KMS-11 (cell line): ENCODE results near the gene OR2H2.

ENCODE experiments used
- H2AFZ ChIP-seq: fragments of 200-600 bp; sonication (generic); 2 replicates; pipeline ENCODE4 v1.6.1; 2016; ENCODE audit warnings: antibody characterized with exemption, mixed run types, low read depth
- H3K27ac ChIP-seq: fragments of 200-600 bp; sonication (generic); 2 replicates; pipeline ENCODE4 v1.6.1; 2016; ENCODE audit warnings: mild to moderate bottlenecking, mixed run types
- H3K27me3 ChIP-seq: fragments of 200-600 bp; sonication (generic); 2 replicates; pipeline ENCODE4 v1.6.1; 2017; ENCODE audit warnings: mild to moderate bottlenecking, low read depth, mixed run types, moderate library complexity; ENCODE audit not compliant: insufficient read depth
- H3K36me3 ChIP-seq: fragments of 200-600 bp; sonication (generic); 2 replicates; pipeline ENCODE4 v1.6.1; 2017; ENCODE audit warnings: mild to moderate bottlenecking, mixed run types; ENCODE audit not compliant: insufficient read depth
- H3K4me1 ChIP-seq: fragments of 200-600 bp; sonication (generic); 2 replicates; pipeline ENCODE4 v1.6.1; 2016; ENCODE audit warnings: mild to moderate bottlenecking, low read depth, mixed run types; ENCODE audit not compliant: poor library complexity, severe bottlenecking
- H3K4me2 ChIP-seq: fragments of 200-600 bp; sonication (generic); 2 replicates; pipeline ENCODE4 v1.7.0; 2016; ENCODE audit warnings: mild to moderate bottlenecking, mixed run types
- H3K4me3 ChIP-seq: fragments of 200-600 bp; sonication (generic); IDR thresholded peaks from 2 replicates; pipeline ENCODE4 v1.6.1; 2017; ENCODE audit warnings: low read depth, low read length, mixed read lengths; ENCODE audit not compliant: insufficient read depth
- H3K79me2 ChIP-seq: fragments of 200-600 bp; sonication (generic); 2 replicates; pipeline ENCODE4 v1.6.1; 2016; ENCODE audit warnings: low read depth, mixed run types; ENCODE audit not compliant: insufficient read depth
- H3K9ac ChIP-seq: fragments of 200-600 bp; sonication (generic); 2 replicates; pipeline ENCODE4 v1.6.1; 2016; ENCODE audit warnings: mild to moderate bottlenecking, mixed run types
- H4K20me1 ChIP-seq: fragments of 200-600 bp; sonication (generic); 2 replicates; pipeline ENCODE4 v1.6.1; 2016; ENCODE audit warnings: mild to moderate bottlenecking, mixed run types; ENCODE audit not compliant: insufficient read depth
- CTCF ChIP-seq: fragments of 200-600 bp; sonication (generic); conservative IDR thresholded peaks from 2 replicates; pipeline ENCODE4 v1.6.1; 2017; ENCODE audit warnings: low read depth, mild to moderate bottlenecking, antibody characterized with exemption, low read length, moderate library complexity, mixed read lengths

OR2H2 gene

GRCh38 chr6:29620630-29621029 lies 35.7 kb downstream of the OR2H2 start:
- H3K79me2 ChIP-seq: no peaks in the 10 kb centered on the region
- no peaks in the 10 kb centered on the region for H3K36me3 ChIP-seq
- no peak overlapping the region for H3K4me3 ChIP-seq
- H3K27me3 ChIP-seq: no peaks in the 10 kb centered on the region
- no peak overlapping the region for H3K4me2 ChIP-seq
- H3K27ac ChIP-seq: no peak overlapping the region
- no peak overlapping the region for H2AFZ ChIP-seq
- TF ChIP-seq CTCF: no peak
- no peaks in the 10 kb centered on the region for H4K20me1 ChIP-seq
- H3K4me1 ChIP-seq: no peaks in the 10 kb centered on the region
- no peak overlapping the region for H3K9ac ChIP-seq

- H3K27ac ChIP-seq: no peak overlapping the region
- no peak overlapping the region for H2AFZ ChIP-seq
- H3K4me2 ChIP-seq: no peak overlapping the region
- no peaks in the 10 kb centered on the region for H4K20me1 ChIP-seq
- H3K4me3 ChIP-seq: no peak overlapping the region
- no peaks in the 10 kb centered on the region for H3K36me3 ChIP-seq
- no peak for TF ChIP-seq CTCF
- no peaks in the 10 kb centered on the region for H3K79me2 ChIP-seq
- H3K27me3 ChIP-seq: no peaks in the 10 kb centered on the region
- peaks cover 6% of the 10 kb centered on the region for H3K4me1 ChIP-seq
- H3K9ac ChIP-seq: no peak overlapping the region
Measured at GRCh38 chr6:29624520-29624961, 39.6 kb downstream of the OR2H2 start.

- TF ChIP-seq CTCF: no peak
- no peak overlapping the region for H3K9ac ChIP-seq
- H3K4me1 ChIP-seq: peaks cover 6% of the 10 kb centered on the region
- no peak overlapping the region for H3K4me3 ChIP-seq
- no peaks in the 10 kb centered on the region for H3K27me3 ChIP-seq
- H3K79me2 ChIP-seq: no peaks in the 10 kb centered on the region
- no peaks in the 10 kb centered on the region for H4K20me1 ChIP-seq
- no peaks in the 10 kb centered on the region for H3K36me3 ChIP-seq
- H3K27ac ChIP-seq: no peak overlapping the region
- no peak overlapping the region for H2AFZ ChIP-seq
- H3K4me2 ChIP-seq: no peak overlapping the region
Measured at GRCh38 chr6:29625337-29625930, 40.5 kb downstream of the OR2H2 start.

GRCh38 chr6:29626948-29627754 lies 42.2 kb downstream of the OR2H2 start:
- Histone ChIP-seq H3K4me2 (no peak overlapping the region), H3K4me1 (peaks cover 15% of the 10 kb centered on the region), H2AFZ (no peak overlapping the region), H4K20me1 (no peaks in the 10 kb centered on the region), H3K9ac (no peak overlapping the region), H3K4me3 (no peak overlapping the region), H3K27me3 (no peaks in the 10 kb centered on the region), H3K79me2 (no peaks in the 10 kb centered on the region), H3K36me3 (no peaks in the 10 kb centered on the region), H3K27ac (no peak overlapping the region)
- TF ChIP-seq CTCF: no peak
